Measurements from ENCODE around the gene HLCS. TPM values are rescaled to one million over a fixed set of nuclear protein-coding genes. Genes with fewer than 3 reads are reported as not detected.

HLCS gene
- polyA plus RNA-seq, 1 donor (not counting 4 experiments of a cell fraction or from before 2014, with no cell fraction given), result 11.5 TPM

- Histone ChIP-seq H2AFZ (ENCODE audit: control insufficient read depth, low read length) (no peak overlapping the region), H3K79me2 (ENCODE audit: control insufficient read depth, insufficient read depth, low read length) (no peaks in the 10 kb centered on the region), H3K9ac (ENCODE audit: control insufficient read depth, extremely low read depth, insufficient read depth, low read length) (no peak overlapping the region), H3K9me1 (ENCODE audit: control insufficient read depth, extremely low read depth, insufficient read depth, low read length) (no peaks in the 10 kb centered on the region), H3K9me3 (ENCODE audit: control insufficient read depth, low read depth, low read length) (no peaks in the 10 kb centered on the region), H3K27me3 (ENCODE audit: control insufficient read depth, extremely low read depth, insufficient read depth, low read length) (no peaks in the 10 kb centered on the region), H3K4me2 (ENCODE audit: control insufficient read depth, extremely low read depth, insufficient read depth, low read depth, low read length) (no peak overlapping the region), H3K27ac (ENCODE audit: control insufficient read depth, insufficient read depth, low read length) (no peak overlapping the region), H3K36me3 (ENCODE audit: control insufficient read depth in 2 of 2, extremely low read depth in 1 of 2, insufficient read depth in 2 of 2, low read length in 2 of 2) (no peaks in the 10 kb centered on the region), H3K4me1 (ENCODE audit: control insufficient read depth, extremely low read depth, insufficient read depth, low read length) (peaks cover 5% of the 10 kb centered on the region), H3K4me3 (ENCODE audit: control insufficient read depth in 2 of 3, extremely low read depth in 1 of 3, insufficient read depth in 2 of 3, low read depth in 1 of 3, low read length in 3 of 3) (no peak overlapping the region), H4K20me1 (ENCODE audit: control insufficient read depth, extremely low read depth, insufficient read depth, low read length) (no peaks in the 10 kb centered on the region)
- FAIRE-seq (no peak), DNase-seq (ENCODE audit: low read depth, low spot score) (no peak)
- dilution Hi-C loops (cut with MboI; ENCODE audit: extremely low pct_ligation_motif_present, low sequenced_read_pairs), result no loop called here
- TF ChIP-seq EZH2 (IDR thresholded peaks at IDR 0.05; ENCODE audit: low read length) (no peak), CTCF (optimal IDR thresholded peaks at IDR 0.05 in 1 of 3, IDR thresholded peaks at IDR 0.05 in 1 of 3, conservative IDR thresholded peaks at IDR 0.05 in 1 of 3; ENCODE audit: extremely low read depth in 1 of 3, insufficient read depth in 2 of 3, low read length in 3 of 3) (no peak)
Observed at GRCh38 chr21:36852293-36852692, 114.2 kb downstream of the HLCS start.

- Histone ChIP-seq H4K20me1 (ENCODE audit: control insufficient read depth, extremely low read depth, insufficient read depth, low read length) (no peaks in the 10 kb centered on the region), H3K9ac (ENCODE audit: control insufficient read depth, extremely low read depth, insufficient read depth, low read length) (no peak overlapping the region), H3K36me3 (ENCODE audit: control insufficient read depth in 2 of 2, extremely low read depth in 1 of 2, insufficient read depth in 2 of 2, low read length in 2 of 2) (no peaks in the 10 kb centered on the region), H3K79me2 (ENCODE audit: control insufficient read depth, insufficient read depth, low read length) (no peaks in the 10 kb centered on the region), H3K4me3 (ENCODE audit: control insufficient read depth in 2 of 3, extremely low read depth in 1 of 3, insufficient read depth in 2 of 3, low read depth in 1 of 3, low read length in 3 of 3) (no peak overlapping the region), H3K9me1 (ENCODE audit: control insufficient read depth, extremely low read depth, insufficient read depth, low read length) (no peaks in the 10 kb centered on the region), H3K9me3 (ENCODE audit: control insufficient read depth, low read depth, low read length) (no peaks in the 10 kb centered on the region), H3K27ac (ENCODE audit: control insufficient read depth, insufficient read depth, low read length) (no peak overlapping the region), H3K4me2 (ENCODE audit: control insufficient read depth, extremely low read depth, insufficient read depth, low read depth, low read length) (no peak overlapping the region), H3K4me1 (ENCODE audit: control insufficient read depth, extremely low read depth, insufficient read depth, low read length) (peaks cover 17% of the 10 kb centered on the region), H3K27me3 (ENCODE audit: control insufficient read depth, extremely low read depth, insufficient read depth, low read length) (no peaks in the 10 kb centered on the region), H2AFZ (ENCODE audit: control insufficient read depth, low read length) (no peak overlapping the region)
- dilution Hi-C loops (cut with MboI; ENCODE audit: extremely low pct_ligation_motif_present, low sequenced_read_pairs), result no loop called here
- no peak for FAIRE-seq
- DNase-seq (ENCODE audit: low read depth, low spot score), result no peak
- TF ChIP-seq EZH2 (IDR thresholded peaks at IDR 0.05; ENCODE audit: low read length) (no peak), CTCF (optimal IDR thresholded peaks at IDR 0.05 in 1 of 3, IDR thresholded peaks at IDR 0.05 in 1 of 3, conservative IDR thresholded peaks at IDR 0.05 in 1 of 3; ENCODE audit: extremely low read depth in 1 of 3, insufficient read depth in 2 of 3, low read length in 3 of 3) (no peak)
Observed at GRCh38 chr21:36851121-36851520, 115.3 kb downstream of the HLCS start.
